Gastroesophageal sphincter (tissue), 3 donors: ENCODE data around the gene AIG1.

Source experiments
- EP300 ChIP-seq: sonication (generic); formaldehyde crosslinking; IDR thresholded peaks from one replicate; pipeline ENCODE4 v1.6.1; 2017; ENCODE audit warnings: antibody characterized with exemption, mild to moderate bottlenecking
- POLR2A ChIP-seq, 2 donors: fragments of 450-650 bp; IDR thresholded peaks; one replicate each; pipeline ENCODE4 v1.6.1; 2017; ENCODE audit warnings: antibody characterized with exemption in 2 of 2, mild to moderate bottlenecking in 2 of 2, moderate library complexity in 1 of 2
- TF ChIP-seq, protein P1 (sequence below), 4 experiments: fragments of 200-600 bp in 2 of 4; fragments of 450-650 bp in 2 of 4; sonication (generic) in 1 of 4; IDR thresholded peaks; one replicate each; pipeline ENCODE4 v1.5.1; 2017 to 2019; ENCODE audit warnings: antibody characterized with exemption in 4 of 4, mild to moderate bottlenecking in 2 of 4, moderate library complexity in 2 of 4

DNA sequence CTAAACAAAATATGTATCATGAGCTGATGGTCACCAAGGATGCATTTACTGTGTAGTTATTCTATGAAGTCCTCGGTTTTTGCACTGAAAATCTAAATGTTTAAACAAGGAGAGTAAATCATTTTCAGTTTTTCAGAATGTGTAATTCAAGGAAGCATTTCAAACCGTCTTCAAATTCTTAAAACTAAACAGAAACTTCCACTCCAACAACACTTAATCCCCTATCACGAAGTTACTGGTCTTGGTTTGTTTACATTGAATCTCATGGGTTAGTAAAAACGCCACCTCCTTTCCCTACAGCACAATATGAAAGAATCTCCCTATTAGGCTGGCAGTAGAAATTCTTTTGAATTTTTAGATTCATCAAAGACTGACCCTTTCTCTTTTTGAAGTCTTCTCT lies 192.9 kb downstream of the AIG1 start:
- TF ChIP-seq EP300 (no peak), POLR2A (IDR thresholded peaks at IDR 0.05) (no peak)
- TF ChIP-seq, protein P1, sequence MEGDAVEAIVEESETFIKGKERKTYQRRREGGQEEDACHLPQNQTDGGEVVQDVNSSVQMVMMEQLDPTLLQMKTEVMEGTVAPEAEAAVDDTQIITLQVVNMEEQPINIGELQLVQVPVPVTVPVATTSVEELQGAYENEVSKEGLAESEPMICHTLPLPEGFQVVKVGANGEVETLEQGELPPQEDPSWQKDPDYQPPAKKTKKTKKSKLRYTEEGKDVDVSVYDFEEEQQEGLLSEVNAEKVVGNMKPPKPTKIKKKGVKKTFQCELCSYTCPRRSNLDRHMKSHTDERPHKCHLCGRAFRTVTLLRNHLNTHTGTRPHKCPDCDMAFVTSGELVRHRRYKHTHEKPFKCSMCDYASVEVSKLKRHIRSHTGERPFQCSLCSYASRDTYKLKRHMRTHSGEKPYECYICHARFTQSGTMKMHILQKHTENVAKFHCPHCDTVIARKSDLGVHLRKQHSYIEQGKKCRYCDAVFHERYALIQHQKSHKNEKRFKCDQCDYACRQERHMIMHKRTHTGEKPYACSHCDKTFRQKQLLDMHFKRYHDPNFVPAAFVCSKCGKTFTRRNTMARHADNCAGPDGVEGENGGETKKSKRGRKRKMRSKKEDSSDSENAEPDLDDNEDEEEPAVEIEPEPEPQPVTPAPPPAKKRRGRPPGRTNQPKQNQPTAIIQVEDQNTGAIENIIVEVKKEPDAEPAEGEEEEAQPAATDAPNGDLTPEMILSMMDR (IDR thresholded peaks at IDR 0.05): no peak
